Panc1 (cell line): ENCODE data around the gene PPIA. TPM values are rescaled to one million over a fixed set of nuclear protein-coding genes. Genes with fewer than 3 reads are reported as not detected.
A peak's percentile ranks its signal among the peaks of the same experiment; 100 is the strongest.

Experiments
- ATAC-seq: fragments of 200-7000 bp; cut with Tn5 transposase; 2 replicates; pipeline ENCODE4 v1.9.1; 2020; ENCODE audit warnings: mild to moderate bottlenecking, moderate library complexity
- BruUV-seq: library from RNA; stranded (reverse); fragments of 400-500 nt; replicated peaks from 2 replicates; lab custom pipeline; 2021; lab: Mats Ljungman, UMichigan
- CTCF ChIA-PET: fragments of 300-600 bp; sonication (Branson Sonifier 250); formaldehyde crosslinking; loops from one replicate; lab custom pipeline; 2022; ENCODE audit warnings: antibody characterized with exemption; lab: Charles Lee
- POLR2A ChIA-PET: fragments of 300-600 bp; sonication (Branson Sonifier 250); formaldehyde crosslinking; loops from one replicate; lab custom pipeline; 2022; ENCODE audit warnings: antibody characterized with exemption; lab: Charles Lee
- DNase-seq: peaks from one replicate; pipeline ENCODE4 v3.0.0-alpha.2; 2010; ENCODE audit warnings: low read depth, low spot score
- H3K27ac ChIP-seq: 2 replicates; pipeline ENCODE4 v1.5.1; 2011; ENCODE audit warnings: mild to moderate bottlenecking, low read length, inconsistent platforms
- H3K27me3 ChIP-seq: fragments of 200-500 bp; sonication (Bioruptor generic); 2 replicates; pipeline ENCODE4 v1.6.0; 2014; ENCODE audit warnings: low read length, inconsistent platforms; ENCODE audit not compliant: control insufficient read depth, insufficient read depth
- H3K36me3 ChIP-seq: fragments of 200-500 bp; sonication (Bioruptor generic); 2 replicates; pipeline ENCODE4 v1.5.1; 2014; ENCODE audit warnings: inconsistent platforms, mild to moderate bottlenecking, low read length, moderate library complexity; ENCODE audit not compliant: control insufficient read depth, insufficient read depth
- H3K4me1 ChIP-seq: 2 replicates; pipeline ENCODE4 v1.5.1; 2011; ENCODE audit warnings: inconsistent platforms, mild to moderate bottlenecking, low read length, moderate library complexity; ENCODE audit not compliant: control insufficient read depth, insufficient read depth
- H3K4me3 ChIP-seq, 2 experiments: 2 replicates each; pipeline ENCODE4 v1.5.1; 2011 to 2012; ENCODE audit warnings: low read depth in 2 of 2, low read length in 2 of 2, mild to moderate bottlenecking in 2 of 2, inconsistent platforms in 1 of 2, moderate library complexity in 1 of 2
- H3K9me3 ChIP-seq: fragments of 200-500 bp; sonication (Bioruptor generic); 2 replicates; pipeline ENCODE4 v1.5.1; 2014; ENCODE audit warnings: low read depth, mild to moderate bottlenecking, inconsistent platforms, low read length, moderate library complexity; ENCODE audit not compliant: control insufficient read depth, insufficient read depth
- CTCF ChIP-seq: fragments of 450-650 bp; IDR thresholded peaks from 2 replicates; pipeline ENCODE4 v1.5.1; 2017; ENCODE audit warnings: mild to moderate bottlenecking
- POLR2AphosphoS5 ChIP-seq: IDR thresholded peaks from 2 replicates; pipeline ENCODE4 v1.6.1; 2012; ENCODE audit warnings: mild to moderate bottlenecking, low read depth, low read length, moderate library complexity
- REST ChIP-seq, 2 experiments: IDR thresholded peaks; 2 replicates each; pipeline ENCODE4 v1.6.1; 2011 to 2012; ENCODE audit warnings: low read depth in 2 of 2, control low read depth in 1 of 2, low read length in 1 of 2, mild to moderate bottlenecking in 1 of 2, moderate library complexity in 1 of 2; ENCODE audit not compliant: insufficient read depth in 1 of 2
- SIN3A ChIP-seq: IDR thresholded peaks from 2 replicates; pipeline ENCODE4 v1.6.1; 2012; ENCODE audit warnings: low read depth, mild to moderate bottlenecking, low read length, moderate library complexity, borderline replicate concordance; ENCODE audit not compliant: insufficient read depth
- TCF7L2 ChIP-seq: IDR thresholded peaks from 2 replicates; pipeline ENCODE4 v1.6.1; 2011; ENCODE audit warnings: mild to moderate bottlenecking, low read depth, low read length, inconsistent platforms
- in situ Hi-C: cut with HindIII; loops from 2 replicates; pipeline ENCODE4 v1.10.0; 2016; ENCODE audit warnings: low sequenced_read_pairs, low pct_unique_long_range_greater_than_20kb
- intact Hi-C: fragments of 100-400 bp; cut with micrococcal nuclease; formaldehyde crosslinking; loops from one replicate; pipeline ENCODE4 v1.10.0; 2022; ENCODE audit not compliant: unreplicated experiment
- total RNA-seq: library from RNA; stranded (reverse); gene quantifications from one replicate; pipeline ENCODE4 v1.2.1, GENCODE V29; 2021; ENCODE audit not compliant: unreplicated experiment

Gene PPIA
- total RNA-seq, 1 experiment from 2014 or later, result 3,706 TPM

DNA sequence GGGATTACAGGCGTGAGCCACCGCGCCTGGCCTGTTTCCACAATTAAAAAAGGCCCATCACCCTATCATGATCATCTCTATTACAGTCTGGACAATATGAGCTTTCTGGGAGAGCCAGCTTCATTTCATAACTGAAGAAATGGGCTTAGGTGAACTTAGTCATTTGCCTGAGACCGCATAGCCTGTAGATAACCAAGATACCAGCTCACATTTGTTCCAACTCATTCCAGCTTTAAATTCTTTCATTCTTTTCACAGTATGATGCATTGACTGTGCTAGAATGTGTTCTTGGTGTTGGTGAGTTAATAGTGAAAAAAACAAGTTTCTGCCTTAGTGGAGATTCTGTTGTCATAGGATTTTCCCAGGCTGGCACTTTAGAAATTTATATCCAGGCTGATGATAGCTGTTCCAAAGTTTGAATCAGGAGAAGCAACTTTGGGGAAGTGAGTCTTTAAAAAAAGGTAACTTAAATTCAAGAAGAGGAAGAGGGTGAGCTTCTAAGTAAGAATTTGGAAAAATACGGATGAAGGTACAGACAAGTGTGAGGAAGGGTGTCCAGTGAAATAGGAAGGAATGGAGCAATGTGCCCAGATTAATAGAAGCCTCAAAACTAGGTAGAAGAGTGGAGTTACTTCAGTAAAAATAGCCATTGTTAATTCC is 53.5 kb downstream of the PPIA start:
- BruUV-seq, result no TSS peak
- Histone ChIP-seq H3K4me3 (no peak overlapping the region), H3K9me3 (no peaks in the 10 kb centered on the region), H3K27me3 (no peaks in the 10 kb centered on the region), H3K36me3 (peaks cover 4% of the 10 kb centered on the region; the same call in 1 of the 2 replicates), H3K27ac (peak overlapping the region; percentile 3; the same call in 1 of the 2 replicates), H3K4me1 (peaks cover 19% of the 10 kb centered on the region)
- DNase-seq, result no peak
- no peak for ATAC-seq
- POLR2A ChIA-PET, result interaction anchor here (0.5 to 1.6 kb wide), 2 partner anchors 35 to 383 kb away, joined by 4 read pairs; no protein-coding TSS in a partner anchor
- intact Hi-C loops (loop anchor here (5.0 kb wide), 1 partner anchor 263 kb away; no protein-coding TSS in a partner anchor), in situ Hi-C loops (no loop called here)
- CTCF ChIA-PET, result interaction anchor here (0.7 kb wide), 1 partner anchor 281 kb away, joined by 7 read pairs; no protein-coding TSS in a partner anchor
- no peak for TF ChIP-seq CTCF
- TF ChIP-seq REST (IDR thresholded peaks at IDR 0.05; ENCODE audit: insufficient read depth in 1 of 2, low read depth in 2 of 2, low read length in 1 of 2), result no peak
- no peak for TF ChIP-seq POLR2AphosphoS5
- TF ChIP-seq TCF7L2, result no peak
- no peak for TF ChIP-seq SIN3A

DNA sequence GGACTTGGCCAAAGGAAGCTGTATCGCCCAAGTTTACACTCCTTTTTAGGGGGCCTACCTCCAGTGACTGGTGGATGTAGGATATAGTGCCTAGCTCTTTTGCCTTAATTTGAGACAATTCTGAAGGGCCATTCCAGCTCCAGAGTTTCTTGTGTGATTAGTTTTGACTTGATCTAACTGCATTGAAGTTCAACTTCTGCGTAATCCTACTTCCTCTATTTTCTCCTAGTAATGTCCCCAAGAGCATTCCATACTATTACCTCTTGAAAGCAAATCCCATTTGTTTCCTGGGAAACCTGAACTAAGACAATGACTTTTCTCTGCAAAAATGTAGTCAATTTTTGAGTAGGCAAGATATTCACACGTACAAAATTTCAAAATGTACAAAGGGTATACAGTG is 56.1 kb downstream of the PPIA start:
- peaks cover 9% of the 10 kb centered on the region; the same call in 1 of the 2 replicates for H3K4me1 ChIP-seq
- H3K36me3 ChIP-seq, result no peaks in the 10 kb centered on the region
- no peak for TF ChIP-seq REST (IDR thresholded peaks at IDR 0.05; ENCODE audit: insufficient read depth in 1 of 2, low read depth in 2 of 2, low read length in 1 of 2)
- no peak for TF ChIP-seq TCF7L2
- TF ChIP-seq CTCF, result no peak
- no peak for TF ChIP-seq SIN3A
- TF ChIP-seq POLR2AphosphoS5, result no peak
- H3K27me3 ChIP-seq, result no peaks in the 10 kb centered on the region
- CTCF ChIA-PET, result no interaction called here
- no peak for DNase-seq
- in situ Hi-C loops, result no loop called here
- H3K27ac ChIP-seq, result no peak overlapping the region
- no TSS peak for BruUV-seq
- POLR2A ChIA-PET, result no interaction called here
- no peak for ATAC-seq
- intact Hi-C loops, result no loop called here
- H3K9me3 ChIP-seq, result no peaks in the 10 kb centered on the region
- H3K4me3 ChIP-seq, result no peak overlapping the region
